ENCODE measurements around the gene IQCH.

DNA sequence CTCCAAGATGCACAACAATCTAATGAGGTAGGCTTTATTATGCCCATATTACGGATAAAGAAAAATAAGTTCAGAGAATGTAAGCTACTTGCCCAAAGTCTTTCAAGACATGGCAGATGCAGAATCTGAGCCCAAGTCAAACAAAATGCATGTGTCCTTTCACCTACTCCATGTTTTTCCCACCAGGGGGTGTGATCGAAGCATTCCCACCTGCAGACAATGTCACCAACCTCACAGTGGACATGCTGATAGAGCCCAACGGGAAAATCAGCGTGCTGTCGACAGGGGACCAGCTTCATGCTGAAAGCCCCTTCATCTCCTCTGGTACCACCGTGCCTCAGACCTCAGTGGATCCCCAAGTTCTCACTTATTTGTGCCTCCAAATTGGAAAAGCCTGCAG, 166.5 kb downstream of the IQCH start:
- TF ChIP-seq NFRKB (IDR thresholded peaks at IDR 0.05) = no peak
- no peak for TF ChIP-seq L3MBTL2 (conservative IDR thresholded peaks at IDR 0.05)
- TF ChIP-seq SP1 (IDR thresholded peaks at IDR 0.05) = no peak
- no peak for TF ChIP-seq SUZ12 (IDR thresholded peaks at IDR 0.05)
- no peak for TF ChIP-seq FOXA1 (IDR thresholded peaks at IDR 0.05)
- TF ChIP-seq ARNT (IDR thresholded peaks at IDR 0.05) = no peak
- TF ChIP-seq FOXM1 (IDR thresholded peaks at IDR 0.05; ENCODE audit: borderline replicate concordance) = no peak
- TF ChIP-seq BHLHE40 (IDR thresholded peaks at IDR 0.05; ENCODE audit: borderline replicate concordance) = no peak
- no peak for TF ChIP-seq LEF1 (IDR thresholded peaks at IDR 0.05; ENCODE audit: borderline replicate concordance)
- TF ChIP-seq TARDBP (IDR thresholded peaks at IDR 0.05) = no peak
